Rectal smooth muscle tissue (tissue), 1 donor: Measurements from ENCODE around the gene BGN.

Experiments
- H3K27ac ChIP-seq: one replicate; pipeline ENCODE4 v1.7.0; 2013; ENCODE audit warnings: low read depth, low read length, inconsistent platforms
- H3K27me3 ChIP-seq: one replicate; pipeline ENCODE4 v1.7.0; 2013; ENCODE audit warnings: low read length; ENCODE audit not compliant: control insufficient read depth, insufficient read depth
- H3K36me3 ChIP-seq: one replicate; pipeline ENCODE4 v1.7.0; 2013; ENCODE audit warnings: low read length; ENCODE audit not compliant: control insufficient read depth, insufficient read depth
- H3K4me1 ChIP-seq: one replicate; pipeline ENCODE4 v1.7.0; 2013; ENCODE audit warnings: low read length; ENCODE audit not compliant: control insufficient read depth, insufficient read depth
- H3K4me3 ChIP-seq: one replicate; pipeline ENCODE4 v1.7.0; 2013; ENCODE audit warnings: low read length
- H3K9ac ChIP-seq: one replicate; pipeline ENCODE4 v1.7.0; 2013; ENCODE audit warnings: low read length

Gene BGN

GRCh38 chrX:153454901-153455550 is 39.8 kb upstream of the BGN start:
- H3K27me3 ChIP-seq = no peaks in the 10 kb centered on the region
- H3K9ac ChIP-seq = no peak overlapping the region
- no peak overlapping the region for H3K27ac ChIP-seq
- H3K36me3 ChIP-seq = no peaks in the 10 kb centered on the region
- H3K4me1 ChIP-seq = no peaks in the 10 kb centered on the region
- H3K4me3 ChIP-seq = no peak overlapping the region

GRCh38 chrX:153455571-153455970 is 39.2 kb upstream of the BGN start:
- Histone ChIP-seq H3K27me3 (no peaks in the 10 kb centered on the region), H3K27ac (no peak overlapping the region), H3K4me3 (no peak overlapping the region), H3K36me3 (no peaks in the 10 kb centered on the region), H3K9ac (no peak overlapping the region), H3K4me1 (no peaks in the 10 kb centered on the region)

GRCh38 chrX:153456161-153456560 is 38.6 kb upstream of the BGN start:
- Histone ChIP-seq H3K4me3 (no peak overlapping the region), H3K27me3 (no peaks in the 10 kb centered on the region), H3K27ac (no peak overlapping the region), H3K9ac (no peak overlapping the region), H3K4me1 (no peaks in the 10 kb centered on the region), H3K36me3 (no peaks in the 10 kb centered on the region)

GRCh38 chrX:153456704-153457103 is 38.1 kb upstream of the BGN start:
- H3K9ac ChIP-seq = no peak overlapping the region
- H3K27ac ChIP-seq = no peak overlapping the region
- no peaks in the 10 kb centered on the region for H3K36me3 ChIP-seq
- H3K4me1 ChIP-seq = no peaks in the 10 kb centered on the region
- no peaks in the 10 kb centered on the region for H3K27me3 ChIP-seq
- no peak overlapping the region for H3K4me3 ChIP-seq

GRCh38 chrX:153457136-153457825 is 37.5 kb upstream of the BGN start:
- H3K4me3 ChIP-seq = no peak overlapping the region
- H3K27me3 ChIP-seq = no peaks in the 10 kb centered on the region
- H3K9ac ChIP-seq = no peak overlapping the region
- no peaks in the 10 kb centered on the region for H3K36me3 ChIP-seq
- H3K4me1 ChIP-seq = no peaks in the 10 kb centered on the region
- no peak overlapping the region for H3K27ac ChIP-seq

GRCh38 chrX:153457827-153458466 is 36.8 kb upstream of the BGN start:
- H3K36me3 ChIP-seq = no peaks in the 10 kb centered on the region
- no peak overlapping the region for H3K4me3 ChIP-seq
- no peaks in the 10 kb centered on the region for H3K4me1 ChIP-seq
- peaks cover 2% of the 10 kb centered on the region for H3K27me3 ChIP-seq
- no peak overlapping the region for H3K27ac ChIP-seq
- H3K9ac ChIP-seq = no peak overlapping the region

- Histone ChIP-seq H3K9ac (no peak overlapping the region), H3K36me3 (no peaks in the 10 kb centered on the region), H3K27ac (no peak overlapping the region), H3K4me3 (no peak overlapping the region), H3K4me1 (no peaks in the 10 kb centered on the region), H3K27me3 (peaks cover 2% of the 10 kb centered on the region)
Measured at GRCh38 chrX:153458476-153458875, 36.3 kb upstream of the BGN start.

- Histone ChIP-seq H3K9ac (no peak overlapping the region), H3K4me1 (no peaks in the 10 kb centered on the region), H3K27ac (no peak overlapping the region), H3K36me3 (no peaks in the 10 kb centered on the region), H3K4me3 (no peak overlapping the region), H3K27me3 (peaks cover 2% of the 10 kb centered on the region)
Measured at GRCh38 chrX:153459986-153460385, 34.8 kb upstream of the BGN start.

GRCh38 chrX:153460826-153461225 is 34.0 kb upstream of the BGN start:
- Histone ChIP-seq H3K9ac (no peak overlapping the region), H3K4me1 (no peaks in the 10 kb centered on the region), H3K27me3 (peaks cover 2% of the 10 kb centered on the region), H3K36me3 (no peaks in the 10 kb centered on the region), H3K4me3 (no peak overlapping the region), H3K27ac (no peak overlapping the region)

- H3K4me1 ChIP-seq = no peaks in the 10 kb centered on the region
- no peak overlapping the region for H3K4me3 ChIP-seq
- no peak overlapping the region for H3K9ac ChIP-seq
- H3K27ac ChIP-seq = no peak overlapping the region
- peaks cover 2% of the 10 kb centered on the region for H3K27me3 ChIP-seq
- H3K36me3 ChIP-seq = no peaks in the 10 kb centered on the region
Measured at GRCh38 chrX:153462291-153462690, 32.5 kb upstream of the BGN start.

GRCh38 chrX:153463031-153463430 is 31.7 kb upstream of the BGN start:
- H3K4me1 ChIP-seq = no peaks in the 10 kb centered on the region
- peaks cover 2% of the 10 kb centered on the region for H3K27me3 ChIP-seq
- H3K27ac ChIP-seq = no peak overlapping the region
- no peak overlapping the region for H3K9ac ChIP-seq
- H3K4me3 ChIP-seq = no peak overlapping the region
- H3K36me3 ChIP-seq = no peaks in the 10 kb centered on the region

- no peaks in the 10 kb centered on the region for H3K36me3 ChIP-seq
- peaks cover 2% of the 10 kb centered on the region for H3K27me3 ChIP-seq
- no peak overlapping the region for H3K27ac ChIP-seq
- no peak overlapping the region for H3K9ac ChIP-seq
- H3K4me3 ChIP-seq = no peak overlapping the region
- no peaks in the 10 kb centered on the region for H3K4me1 ChIP-seq
Measured at GRCh38 chrX:153463556-153463955, 31.2 kb upstream of the BGN start.

GRCh38 chrX:153464116-153464515 is 30.7 kb upstream of the BGN start:
- Histone ChIP-seq H3K4me1 (no peaks in the 10 kb centered on the region), H3K9ac (no peak overlapping the region), H3K27ac (no peak overlapping the region), H3K4me3 (no peak overlapping the region), H3K36me3 (no peaks in the 10 kb centered on the region), H3K27me3 (peaks cover 2% of the 10 kb centered on the region)
